Duodenal mucosa (tissue), 2 donors: ENCODE data around the gene SCUBE1.

Experiments used
- H3K27ac ChIP-seq: one replicate; pipeline ENCODE4 v1.7.0; 2013; ENCODE audit warnings: low read depth, low read length
- H3K27me3 ChIP-seq, 2 donors: one replicate each; pipeline ENCODE4 v1.7.0; 2013; ENCODE audit warnings: low read length in 2 of 2, control low read depth in 1 of 2; ENCODE audit not compliant: insufficient read depth in 2 of 2, control insufficient read depth in 1 of 2
- H3K36me3 ChIP-seq, 2 donors: one replicate each; pipeline ENCODE4 v1.7.0; 2013; ENCODE audit warnings: low read length in 2 of 2, control low read depth in 1 of 2; ENCODE audit not compliant: insufficient read depth in 2 of 2, control insufficient read depth in 1 of 2
- H3K4me1 ChIP-seq, 2 donors: one replicate each; pipeline ENCODE4 v1.7.0; 2013; ENCODE audit warnings: low read length in 2 of 2, control low read depth in 1 of 2; ENCODE audit not compliant: insufficient read depth in 2 of 2, control insufficient read depth in 1 of 2
- H3K4me3 ChIP-seq, 2 donors: one replicate each; pipeline ENCODE4 v1.7.0; 2013; ENCODE audit warnings: low read length in 2 of 2, low read depth in 1 of 2
- H3K9ac ChIP-seq, 2 donors: one replicate each; pipeline ENCODE4 v1.7.0; 2013; ENCODE audit warnings: low read length in 2 of 2, low read depth in 1 of 2
- H3K9me3 ChIP-seq, 2 donors: one replicate each; pipeline ENCODE4 v1.7.0; 2013; ENCODE audit warnings: low read length in 2 of 2, control low read depth in 1 of 2; ENCODE audit not compliant: control insufficient read depth in 1 of 2

The SCUBE1 gene

GRCh38 chr22:43272869-43273318 is 70.3 kb downstream of the SCUBE1 start:
- Histone ChIP-seq H3K27ac (no peak overlapping the region), H3K4me3 (no peak overlapping the region), H3K36me3 (no peaks in the 10 kb centered on the region), H3K9me3 (no peaks in the 10 kb centered on the region), H3K27me3 (no peaks in the 10 kb centered on the region), H3K9ac (no peak overlapping the region), H3K4me1 (peaks cover 4 to 7% of the 10 kb centered on the region in 2 donors)

- Histone ChIP-seq H3K9me3 (no peaks in the 10 kb centered on the region), H3K27me3 (no peaks in the 10 kb centered on the region), H3K36me3 (no peaks in the 10 kb centered on the region), H3K4me1 (peaks cover 4 to 7% of the 10 kb centered on the region in 2 donors), H3K9ac (no peak overlapping the region), H3K27ac (no peak overlapping the region), H3K4me3 (no peak overlapping the region)
These were observed 70.9 kb downstream of the SCUBE1 start for GRCh38 chr22:43272301-43272700.

- Histone ChIP-seq H3K9ac (no peak overlapping the region), H3K27ac (no peak overlapping the region), H3K9me3 (no peaks in the 10 kb centered on the region), H3K27me3 (no peaks in the 10 kb centered on the region), H3K4me1 (peaks cover 4 to 7% of the 10 kb centered on the region in 2 donors), H3K36me3 (no peaks in the 10 kb centered on the region), H3K4me3 (no peak overlapping the region)
These were observed 72.2 kb downstream of the SCUBE1 start for GRCh38 chr22:43270949-43271348.

GRCh38 chr22:43270314-43270908 is 72.8 kb downstream of the SCUBE1 start:
- no peaks in the 10 kb centered on the region for H3K9me3 ChIP-seq
- H3K4me3 ChIP-seq = no peak overlapping the region
- H3K4me1 ChIP-seq = peaks cover 4 to 7% of the 10 kb centered on the region in 2 donors
- no peaks in the 10 kb centered on the region for H3K36me3 ChIP-seq
- peaks cover 0 to under 1% of the 10 kb centered on the region in 2 donors for H3K27me3 ChIP-seq
- no peak overlapping the region for H3K27ac ChIP-seq
- no peak overlapping the region for H3K9ac ChIP-seq

GRCh38 chr22:43269646-43270045 is 73.5 kb downstream of the SCUBE1 start:
- H3K27me3 ChIP-seq = peaks cover 0 to 5% of the 10 kb centered on the region in 2 donors
- no peaks in the 10 kb centered on the region for H3K36me3 ChIP-seq

GRCh38 chr22:43269246-43269645 is 73.9 kb downstream of the SCUBE1 start:
- no peak overlapping the region for H3K9ac ChIP-seq
- no peaks in the 10 kb centered on the region for H3K36me3 ChIP-seq
- peaks cover 0 to 8% of the 10 kb centered on the region in 2 donors for H3K27me3 ChIP-seq
- H3K4me3 ChIP-seq = no peak overlapping the region
- H3K9me3 ChIP-seq = no peaks in the 10 kb centered on the region
- H3K27ac ChIP-seq = no peak overlapping the region
- peaks cover 12 to 13% of the 10 kb centered on the region in 2 donors for H3K4me1 ChIP-seq

More at GRCh38 chr22:43269646-43270045, 73.5 kb downstream of the SCUBE1 start:
- Histone ChIP-seq H3K4me3 (no peak overlapping the region), H3K9me3 (no peaks in the 10 kb centered on the region), H3K4me1 (peaks cover 8 to 9% of the 10 kb centered on the region in 2 donors), H3K9ac (no peak overlapping the region), H3K27ac (no peak overlapping the region)

- H3K27me3 ChIP-seq = peaks cover 0 to 15% of the 10 kb centered on the region in 2 donors
- peaks cover 22 to 24% of the 10 kb centered on the region in 2 donors for H3K4me1 ChIP-seq
- no peak overlapping the region for H3K4me3 ChIP-seq
These were observed 75.1 kb downstream of the SCUBE1 start for GRCh38 chr22:43267981-43268660.

GRCh38 chr22:43267332-43267980 is 75.7 kb downstream of the SCUBE1 start:
- H3K9me3 ChIP-seq = no peaks in the 10 kb centered on the region
- H3K27ac ChIP-seq = no peak overlapping the region
- H3K9ac ChIP-seq = no peak overlapping the region
- H3K4me3 ChIP-seq = no peak overlapping the region
- H3K27me3 ChIP-seq = peaks cover 0 to 19% of the 10 kb centered on the region in 2 donors
- H3K36me3 ChIP-seq = no peaks in the 10 kb centered on the region
- H3K4me1 ChIP-seq = peaks cover 22 to 30% of the 10 kb centered on the region in 2 donors

More at GRCh38 chr22:43267981-43268660, 75.1 kb downstream of the SCUBE1 start:
- H3K9me3 ChIP-seq = no peaks in the 10 kb centered on the region
- no peaks in the 10 kb centered on the region for H3K36me3 ChIP-seq
- no peak overlapping the region for H3K27ac ChIP-seq
- no peak overlapping the region for H3K9ac ChIP-seq

- no peak overlapping the region for H3K9ac ChIP-seq
- H3K9me3 ChIP-seq = no peaks in the 10 kb centered on the region
- H3K27ac ChIP-seq = no peak overlapping the region
- peaks cover 21 to 26% of the 10 kb centered on the region in 2 donors for H3K4me1 ChIP-seq
- H3K4me3 ChIP-seq = no peak overlapping the region
- H3K36me3 ChIP-seq = no peaks in the 10 kb centered on the region
- peaks cover 0 to 19% of the 10 kb centered on the region in 2 donors for H3K27me3 ChIP-seq
These were observed 77.1 kb downstream of the SCUBE1 start for GRCh38 chr22:43266076-43266475.
